Measurements from ENCODE around the gene OLIG1. TPM values are rescaled to one million over a fixed set of nuclear protein-coding genes. Genes with fewer than 3 reads are reported as not detected.

The OLIG1 gene
- total RNA-seq, 1 experiment from 2014 or later: not detected

DNA sequence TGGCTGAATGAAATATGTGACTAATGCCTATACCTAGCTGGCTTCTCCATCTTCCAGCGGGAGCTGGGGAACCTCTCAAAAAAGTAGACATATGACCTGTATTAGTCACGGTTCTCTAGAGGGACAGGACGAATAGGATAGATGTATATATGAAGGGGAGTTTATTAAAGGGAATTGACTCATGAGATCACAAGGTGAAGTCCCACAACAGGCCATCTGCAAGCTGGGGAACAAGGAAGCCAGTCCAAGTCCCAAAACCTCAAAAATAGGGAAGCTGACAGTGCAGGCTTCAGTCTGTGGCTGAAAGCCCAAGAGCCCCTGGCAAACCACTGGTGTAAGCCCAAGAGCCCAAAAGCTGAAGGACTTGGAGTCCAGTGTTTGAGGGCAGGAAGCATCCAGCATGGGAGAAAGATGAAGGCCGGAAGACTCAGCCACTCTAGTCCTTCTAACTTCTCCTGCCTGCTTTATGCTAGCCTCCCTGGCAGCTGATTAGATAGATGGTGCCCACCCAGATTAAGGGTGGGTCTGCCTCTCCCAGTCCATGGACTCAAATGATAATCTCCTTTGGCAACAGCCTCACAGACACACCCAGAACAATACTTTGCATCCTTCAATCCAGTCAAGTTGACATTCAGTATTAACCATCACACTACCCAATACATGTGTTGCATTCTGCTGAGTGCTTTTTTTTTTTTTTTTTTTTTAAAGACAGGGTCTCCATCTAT is 19.6 kb downstream of the OLIG1 start:
- H3K36me3 ChIP-seq (ENCODE audit: control insufficient read depth, insufficient read depth, low read length): no peaks in the 10 kb centered on the region
- no peaks in the 10 kb centered on the region for H3K36me3 Mint-ChIP-seq (ENCODE audit: insufficient read depth, unreplicated experiment)
- no peak for DNase-seq
- no peak overlapping the region for H3K27ac Mint-ChIP-seq (ENCODE audit: unreplicated experiment)
- H3K27me3 Mint-ChIP-seq (ENCODE audit: insufficient read depth, unreplicated experiment): peaks cover 3% of the 10 kb centered on the region
- H3K4me1 Mint-ChIP-seq (ENCODE audit: low read depth, unreplicated experiment): no peaks in the 10 kb centered on the region
- H3K4me3 Mint-ChIP-seq (ENCODE audit: unreplicated experiment): no peak overlapping the region
- intact Hi-C loops (cut with micrococcal nuclease; ENCODE audit: unreplicated experiment): no loop called here
- TF ChIP-seq, protein P1, sequence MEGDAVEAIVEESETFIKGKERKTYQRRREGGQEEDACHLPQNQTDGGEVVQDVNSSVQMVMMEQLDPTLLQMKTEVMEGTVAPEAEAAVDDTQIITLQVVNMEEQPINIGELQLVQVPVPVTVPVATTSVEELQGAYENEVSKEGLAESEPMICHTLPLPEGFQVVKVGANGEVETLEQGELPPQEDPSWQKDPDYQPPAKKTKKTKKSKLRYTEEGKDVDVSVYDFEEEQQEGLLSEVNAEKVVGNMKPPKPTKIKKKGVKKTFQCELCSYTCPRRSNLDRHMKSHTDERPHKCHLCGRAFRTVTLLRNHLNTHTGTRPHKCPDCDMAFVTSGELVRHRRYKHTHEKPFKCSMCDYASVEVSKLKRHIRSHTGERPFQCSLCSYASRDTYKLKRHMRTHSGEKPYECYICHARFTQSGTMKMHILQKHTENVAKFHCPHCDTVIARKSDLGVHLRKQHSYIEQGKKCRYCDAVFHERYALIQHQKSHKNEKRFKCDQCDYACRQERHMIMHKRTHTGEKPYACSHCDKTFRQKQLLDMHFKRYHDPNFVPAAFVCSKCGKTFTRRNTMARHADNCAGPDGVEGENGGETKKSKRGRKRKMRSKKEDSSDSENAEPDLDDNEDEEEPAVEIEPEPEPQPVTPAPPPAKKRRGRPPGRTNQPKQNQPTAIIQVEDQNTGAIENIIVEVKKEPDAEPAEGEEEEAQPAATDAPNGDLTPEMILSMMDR (IDR thresholded peaks at IDR 0.05; ENCODE audit: insufficient read depth in 1 of 2, low read depth in 1 of 2, low read length in 1 of 2, severe bottlenecking in 1 of 2, unreplicated experiment in 1 of 2): no peak
- no peak overlapping the region for H3K4me3 ChIP-seq (ENCODE audit: low read depth, low read length)
- ChIA-PET CTCF (no interaction called here), POLR2A (no interaction called here)
- no peaks in the 10 kb centered on the region for H3K4me1 ChIP-seq
- no TSS peak for BruUV-seq (replicated peaks)
- no peaks in the 10 kb centered on the region for H3K9me3 Mint-ChIP-seq (ENCODE audit: unreplicated experiment)
- H3K9me3 ChIP-seq: no peaks in the 10 kb centered on the region
- H3K27me3 ChIP-seq (replicated peaks; ENCODE audit: control insufficient read depth, insufficient read depth, low read length): no peaks in the 10 kb centered on the region

DNA sequence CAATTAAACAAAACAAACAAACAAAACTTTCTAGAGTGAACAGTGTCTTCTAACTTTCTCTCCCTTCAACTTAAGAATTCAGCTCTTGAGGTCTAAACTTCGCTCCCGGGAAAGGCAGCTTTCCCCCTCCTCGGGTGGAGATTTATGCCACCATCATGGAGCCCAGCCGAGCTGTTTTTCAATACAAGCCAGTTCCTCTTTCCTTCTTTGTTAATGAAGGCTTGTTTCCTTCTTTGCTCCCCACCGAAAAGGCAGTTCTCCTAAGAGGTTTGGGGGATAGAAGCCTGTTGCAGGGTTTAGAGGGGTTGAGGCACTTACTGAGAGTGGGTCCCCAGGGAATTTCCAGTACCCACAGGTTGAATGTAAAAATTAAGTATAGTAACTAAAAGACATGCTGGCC is 26.5 kb downstream of the OLIG1 start:
- Mint-ChIP-seq H3K27me3 (ENCODE audit: insufficient read depth, unreplicated experiment) (peaks cover 4% of the 10 kb centered on the region), H3K36me3 (ENCODE audit: insufficient read depth, unreplicated experiment) (no peaks in the 10 kb centered on the region), H3K4me1 (ENCODE audit: low read depth, unreplicated experiment) (no peaks in the 10 kb centered on the region), H3K4me3 (ENCODE audit: unreplicated experiment) (no peak overlapping the region), H3K27ac (ENCODE audit: unreplicated experiment) (no peak overlapping the region), H3K9me3 (ENCODE audit: unreplicated experiment) (no peaks in the 10 kb centered on the region)
- ChIA-PET CTCF (interaction anchor here (0.6 kb wide), 1 partner anchor 238 kb away, joined by 3 read pairs; no protein-coding TSS in a partner anchor), POLR2A (no interaction called here)
- Histone ChIP-seq H3K36me3 (ENCODE audit: control insufficient read depth, insufficient read depth, low read length) (no peaks in the 10 kb centered on the region), H3K4me3 (ENCODE audit: low read depth, low read length) (no peak overlapping the region), H3K27me3 (replicated peaks; ENCODE audit: control insufficient read depth, insufficient read depth, low read length) (no peaks in the 10 kb centered on the region; the same call in 1 of the 2 replicates), H3K9me3 (no peaks in the 10 kb centered on the region), H3K4me1 (no peaks in the 10 kb centered on the region)
- no TSS peak for BruUV-seq (replicated peaks)
- DNase-seq: no peak
- TF ChIP-seq, protein P1 (IDR thresholded peaks at IDR 0.05; ENCODE audit: insufficient read depth in 1 of 2, low read depth in 1 of 2, low read length in 1 of 2, severe bottlenecking in 1 of 2, unreplicated experiment in 1 of 2): no peak
- intact Hi-C loops (cut with micrococcal nuclease; ENCODE audit: unreplicated experiment): no loop called here

DNA sequence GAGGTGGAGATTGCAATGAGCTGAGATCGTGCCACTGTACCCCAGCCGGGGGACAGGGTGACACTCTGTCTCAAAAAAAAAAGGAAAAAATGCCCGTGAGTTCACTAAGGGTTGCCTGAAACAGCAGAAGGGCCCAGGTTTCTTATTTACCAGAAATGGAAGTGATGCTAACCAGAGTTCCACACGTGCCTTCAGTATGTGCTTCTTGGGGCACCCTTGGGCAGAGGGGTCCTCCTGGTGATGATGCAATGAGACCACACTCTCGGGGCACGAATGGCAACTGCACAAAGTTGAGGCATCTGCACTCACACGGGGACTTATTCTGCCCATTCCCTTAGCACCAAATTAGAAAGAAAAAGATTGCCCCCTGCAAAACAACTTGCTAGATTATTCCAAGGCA is 29.2 kb downstream of the OLIG1 start:
- TF ChIP-seq, protein P1 (IDR thresholded peaks at IDR 0.05; ENCODE audit: insufficient read depth in 1 of 2, low read depth in 1 of 2, low read length in 1 of 2, severe bottlenecking in 1 of 2, unreplicated experiment in 1 of 2): no peak
- Mint-ChIP-seq H3K27me3 (ENCODE audit: insufficient read depth, unreplicated experiment) (peaks cover 6% of the 10 kb centered on the region), H3K36me3 (ENCODE audit: insufficient read depth, unreplicated experiment) (no peaks in the 10 kb centered on the region), H3K9me3 (ENCODE audit: unreplicated experiment) (no peaks in the 10 kb centered on the region), H3K27ac (ENCODE audit: unreplicated experiment) (no peak overlapping the region), H3K4me3 (ENCODE audit: unreplicated experiment) (no peak overlapping the region), H3K4me1 (ENCODE audit: low read depth, unreplicated experiment) (no peaks in the 10 kb centered on the region)
- Histone ChIP-seq H3K9me3 (no peaks in the 10 kb centered on the region), H3K27me3 (replicated peaks; ENCODE audit: control insufficient read depth, insufficient read depth, low read length) (no peaks in the 10 kb centered on the region; the same call in 1 of the 2 replicates), H3K36me3 (ENCODE audit: control insufficient read depth, insufficient read depth, low read length) (no peaks in the 10 kb centered on the region), H3K4me1 (no peaks in the 10 kb centered on the region), H3K4me3 (ENCODE audit: low read depth, low read length) (no peak overlapping the region)
- intact Hi-C loops (cut with micrococcal nuclease; ENCODE audit: unreplicated experiment): no loop called here
- POLR2A ChIA-PET: no interaction called here
- BruUV-seq (replicated peaks): no TSS peak
- DNase-seq: no peak
- CTCF ChIA-PET: no interaction called here
